ENCODE results near the gene ITCH.
"Not testable (repeated sequence)": the region's sequence is repeated elsewhere in the genome, so short reads cannot be mapped to it uniquely, and the experiment has no call there.

The ITCH gene

DNA sequence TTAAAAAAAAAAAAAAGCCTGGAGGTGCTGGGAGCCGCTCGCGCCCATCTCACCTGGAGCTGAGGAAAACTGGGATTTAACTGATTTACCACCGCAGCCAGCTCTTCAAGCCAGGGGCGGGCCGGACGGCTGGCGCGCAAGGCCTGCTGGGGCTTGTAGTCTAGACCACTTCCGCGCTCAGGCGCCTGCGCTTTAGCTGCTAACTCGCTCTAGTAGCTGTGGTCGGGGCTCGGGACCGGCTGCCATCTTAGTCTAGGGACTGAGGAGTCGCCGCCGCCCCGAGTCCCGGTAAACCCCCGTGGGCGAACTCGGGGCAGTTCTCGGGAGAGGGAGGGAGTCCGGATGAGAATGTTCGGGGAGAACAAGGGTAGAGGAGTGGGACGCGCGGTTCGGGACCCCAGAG lies at the start of gene ITCH:
Gene ITCH, plus strand, starts transcription at position 212 of the 403 bp plus-strand sequence. CDS start 30,539 bp downstream, outside the sequence.
- Histone ChIP-seq H3K4me1 (ENCODE audit: control insufficient read depth, insufficient read depth, low read length) (peaks cover 4% of the 10 kb centered on the region), H3K4me3 (ENCODE audit: low read length) (peak within 1 kb of the TSS; percentile 62), H3K9me3 (ENCODE audit: control insufficient read depth, insufficient read depth, low read length) (no peaks in the 10 kb centered on the region), H3K27ac (ENCODE audit: low read length) (no peak within 1 kb of the TSS), H3K27me3 (ENCODE audit: control insufficient read depth, insufficient read depth, low read length) (no peaks in the 10 kb centered on the region), H3K36me3 (ENCODE audit: control insufficient read depth, insufficient read depth, low read length) (no peaks in the 10 kb centered on the region; the same call in 1 of the 2 replicates)
- WGBS (ENCODE audit: insufficient coverage, insufficient read length): no CpG with 5 or more reads among the region's 32 CpGs
- DNase-seq (ENCODE audit: low read depth, low spot score): peak; percentile 90

DNA sequence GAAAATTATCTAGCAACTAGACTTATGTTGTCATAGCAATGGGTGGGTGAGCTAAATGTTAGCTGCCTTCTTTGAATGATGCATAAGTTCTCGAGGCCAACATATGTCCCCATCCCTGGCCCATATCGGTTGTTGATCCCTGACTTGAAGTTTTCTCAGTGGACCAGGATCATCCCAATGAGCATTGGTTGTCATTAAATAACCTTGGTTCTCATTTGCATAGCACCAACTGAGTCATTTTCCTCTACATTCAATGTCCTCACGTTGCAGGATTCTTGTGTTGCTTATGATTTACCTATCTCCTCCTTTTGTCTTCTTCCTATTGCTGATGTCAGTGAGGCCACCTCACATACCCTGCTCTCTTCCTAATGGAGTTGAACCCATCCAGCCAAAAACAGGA lies 47.8 kb upstream of the ITCH start:
- Histone ChIP-seq H3K27ac (ENCODE audit: low read length) (no peak overlapping the region), H3K9me3 (ENCODE audit: control insufficient read depth, insufficient read depth, low read length) (no peaks in the 10 kb centered on the region), H3K27me3 (ENCODE audit: control insufficient read depth, insufficient read depth, low read length) (peaks cover 3% of the 10 kb centered on the region; the same call in 1 of the 2 replicates), H3K36me3 (ENCODE audit: control insufficient read depth, insufficient read depth, low read length) (no peaks in the 10 kb centered on the region), H3K4me1 (ENCODE audit: control insufficient read depth, insufficient read depth, low read length) (peaks cover 2% of the 10 kb centered on the region; the same call in 1 of the 2 replicates), H3K4me3 (ENCODE audit: low read length) (no peak overlapping the region)
- no peak for DNase-seq (ENCODE audit: low read depth, low spot score)
- WGBS (ENCODE audit: insufficient coverage, insufficient read length): no CpG with 5 or more reads among the region's 3 CpGs

DNA sequence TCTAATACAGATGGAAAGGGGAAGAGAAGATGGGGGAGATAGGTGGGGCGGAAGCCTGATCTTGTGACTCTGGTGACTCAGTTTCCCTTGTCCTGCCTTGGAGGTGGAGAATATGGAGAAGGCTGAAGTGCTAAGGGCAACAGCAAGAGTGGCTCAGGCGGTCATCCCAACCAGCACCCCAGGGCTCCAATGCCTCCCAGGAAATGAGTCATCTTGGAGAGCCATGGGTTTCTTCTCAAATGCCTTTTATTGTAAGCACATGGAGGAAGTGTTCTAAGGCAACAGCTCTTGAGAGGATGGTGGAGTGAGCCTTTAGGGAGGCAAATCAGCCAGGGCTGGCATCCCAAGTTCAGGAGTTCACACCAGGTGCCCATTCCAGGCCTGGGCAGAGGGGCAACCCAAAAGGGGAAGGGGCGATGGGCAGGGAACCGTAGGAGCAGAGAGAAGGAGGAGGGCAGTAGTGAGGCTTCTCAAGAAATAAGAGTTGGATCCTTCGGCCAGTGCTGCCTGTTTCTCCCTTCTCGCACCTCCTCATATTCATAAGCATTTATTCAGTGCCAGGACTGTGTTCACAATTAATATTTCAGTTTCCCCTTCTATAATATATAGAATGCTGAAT lies 46.8 kb upstream of the ITCH start:
- DNase-seq (ENCODE audit: low read depth, low spot score): no peak
- no peak overlapping the region for H3K4me3 ChIP-seq (ENCODE audit: low read length)
- peaks cover 2% of the 10 kb centered on the region; the same call in 1 of the 2 replicates for H3K4me1 ChIP-seq (ENCODE audit: control insufficient read depth, insufficient read depth, low read length)
- no peak overlapping the region for H3K27ac ChIP-seq (ENCODE audit: low read length)
- H3K27me3 ChIP-seq (ENCODE audit: control insufficient read depth, insufficient read depth, low read length): peaks cover 3% of the 10 kb centered on the region; the same call in 1 of the 2 replicates
- no CpG with 5 or more reads among the region's 6 CpGs for WGBS (ENCODE audit: insufficient coverage, insufficient read length)
- no peaks in the 10 kb centered on the region for H3K36me3 ChIP-seq (ENCODE audit: control insufficient read depth, insufficient read depth, low read length)
- H3K9me3 ChIP-seq (ENCODE audit: control insufficient read depth, insufficient read depth, low read length): no peaks in the 10 kb centered on the region

DNA sequence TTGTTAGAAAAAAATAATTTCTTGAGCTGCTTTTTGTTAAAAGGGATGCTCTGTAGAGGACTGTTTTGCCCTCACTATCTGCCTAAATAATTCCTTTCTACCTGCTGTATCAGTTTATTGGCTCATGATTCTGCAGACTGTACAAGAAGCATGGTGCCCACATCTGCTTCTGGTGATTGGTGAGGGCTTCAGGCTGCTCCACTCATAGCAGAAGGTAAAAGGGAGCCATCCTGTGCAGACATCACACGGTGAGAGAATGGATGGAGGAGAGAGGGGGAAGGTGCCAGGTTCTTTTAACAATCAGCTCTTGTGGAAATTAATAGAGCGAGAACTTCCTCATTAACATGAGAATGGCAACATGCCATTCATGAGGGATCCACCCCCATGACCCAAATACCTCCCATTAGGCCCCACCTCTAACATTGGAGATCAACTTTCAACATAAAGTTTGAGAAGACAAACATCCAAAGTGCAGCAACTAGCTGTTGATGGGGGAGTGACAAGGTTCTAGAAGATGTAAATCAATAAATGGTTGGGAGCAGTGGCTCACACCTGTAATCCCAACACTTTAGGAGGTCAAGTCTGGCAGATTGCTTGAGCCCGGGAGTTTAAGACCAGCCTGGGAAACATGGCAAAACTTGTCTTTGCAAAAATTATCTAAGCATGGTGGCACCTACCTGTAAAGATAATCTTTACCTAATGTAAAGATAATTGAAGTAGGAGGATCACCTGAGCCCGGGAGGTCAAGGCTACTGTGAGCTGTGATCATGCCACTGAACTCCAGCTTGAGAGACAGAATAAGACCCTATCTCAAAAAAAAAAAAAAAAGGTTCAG lies 44.2 kb upstream of the ITCH start:
- Histone ChIP-seq H3K27me3 (ENCODE audit: control insufficient read depth, insufficient read depth, low read length) (no peaks in the 10 kb centered on the region), H3K4me3 (ENCODE audit: low read length) (no peak overlapping the region), H3K27ac (ENCODE audit: low read length) (no peak overlapping the region), H3K4me1 (ENCODE audit: control insufficient read depth, insufficient read depth, low read length) (peaks cover 2% of the 10 kb centered on the region; the same call in 1 of the 2 replicates), H3K9me3 (ENCODE audit: control insufficient read depth, insufficient read depth, low read length) (no peaks in the 10 kb centered on the region), H3K36me3 (ENCODE audit: control insufficient read depth, insufficient read depth, low read length) (no peaks in the 10 kb centered on the region)
- WGBS (ENCODE audit: insufficient coverage, insufficient read length): no CpG with 5 or more reads among the region's 4 CpGs
- DNase-seq (ENCODE audit: low read depth, low spot score): no peak

DNA sequence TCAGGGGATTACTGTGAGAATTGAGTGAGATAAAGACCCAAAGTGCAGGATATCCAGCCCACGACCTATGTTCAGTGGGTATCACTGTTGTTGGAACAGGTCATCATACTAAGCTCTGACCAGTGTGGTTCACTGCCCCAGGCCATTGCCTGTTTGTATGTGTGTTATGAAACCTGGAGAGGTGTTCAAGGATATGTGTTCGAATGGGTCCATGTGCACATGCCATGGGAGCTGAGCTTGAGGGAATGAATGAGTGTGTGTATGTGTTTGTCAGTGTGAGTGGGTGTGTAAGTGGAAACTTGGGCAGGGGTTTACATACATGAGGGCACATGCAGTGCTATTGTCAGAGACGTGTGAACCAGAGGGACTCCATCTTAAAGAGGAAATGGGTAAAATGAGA lies 42.2 kb upstream of the ITCH start:
- Histone ChIP-seq H3K27ac (ENCODE audit: low read length) (no peak overlapping the region), H3K9me3 (ENCODE audit: control insufficient read depth, insufficient read depth, low read length) (no peaks in the 10 kb centered on the region), H3K27me3 (ENCODE audit: control insufficient read depth, insufficient read depth, low read length) (no peaks in the 10 kb centered on the region), H3K4me1 (ENCODE audit: control insufficient read depth, insufficient read depth, low read length) (peaks cover 2% of the 10 kb centered on the region; the same call in 1 of the 2 replicates), H3K36me3 (ENCODE audit: control insufficient read depth, insufficient read depth, low read length) (no peaks in the 10 kb centered on the region), H3K4me3 (ENCODE audit: low read length) (no peak overlapping the region)
- no peak for DNase-seq (ENCODE audit: low read depth, low spot score)
- no CpG with 5 or more reads among the region's 3 CpGs for WGBS (ENCODE audit: insufficient coverage, insufficient read length)

DNA sequence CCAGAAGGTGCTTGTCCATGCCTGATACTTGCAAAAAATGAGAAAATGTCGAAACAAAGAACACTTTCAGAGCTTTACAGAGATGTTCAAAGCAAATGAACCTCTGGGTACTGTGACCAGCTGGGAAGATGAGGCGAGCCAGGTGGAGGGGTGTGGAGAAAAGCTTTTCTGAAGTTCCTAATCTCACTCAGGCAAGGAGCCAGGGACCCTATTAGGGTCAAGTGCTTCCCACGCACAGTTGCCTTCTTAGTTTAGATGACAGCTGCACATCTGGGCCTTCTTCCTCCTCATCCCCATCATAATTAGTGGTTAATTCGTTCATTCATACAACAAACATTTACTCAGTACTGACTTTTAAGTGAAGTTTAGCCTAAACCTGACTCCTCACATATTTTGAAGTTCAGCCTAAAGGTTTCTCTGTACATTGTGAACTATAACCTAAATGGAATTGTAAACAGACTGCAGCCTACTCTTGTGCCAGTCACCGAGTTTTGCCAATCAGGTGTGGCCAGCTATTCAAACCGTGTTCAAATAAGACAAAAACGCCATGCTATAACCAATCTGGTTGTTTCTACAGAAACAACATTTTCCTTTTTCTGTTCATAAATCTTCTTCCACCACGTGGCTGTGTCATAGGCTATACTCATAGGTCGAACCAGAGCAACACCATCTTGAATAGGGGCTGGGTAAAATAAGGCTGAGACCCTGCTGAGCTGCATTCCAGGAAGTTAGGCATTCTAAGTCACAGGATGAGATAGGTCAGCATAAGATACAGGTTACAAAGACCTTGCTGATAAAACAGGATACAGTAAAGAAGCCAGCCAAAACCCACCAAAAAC lies 40.6 kb upstream of the ITCH start:
- no peaks in the 10 kb centered on the region for H3K36me3 ChIP-seq (ENCODE audit: control insufficient read depth, insufficient read depth, low read length)
- no peaks in the 10 kb centered on the region for H3K9me3 ChIP-seq (ENCODE audit: control insufficient read depth, insufficient read depth, low read length)
- no peak for DNase-seq (ENCODE audit: low read depth, low spot score)
- peaks cover 2% of the 10 kb centered on the region; the same call in 1 of the 2 replicates for H3K4me1 ChIP-seq (ENCODE audit: control insufficient read depth, insufficient read depth, low read length)
- no peak overlapping the region for H3K27ac ChIP-seq (ENCODE audit: low read length)
- no peak overlapping the region for H3K4me3 ChIP-seq (ENCODE audit: low read length)
- no CpG with 5 or more reads among the region's 9 CpGs for WGBS (ENCODE audit: insufficient coverage, insufficient read length)
- no peaks in the 10 kb centered on the region for H3K27me3 ChIP-seq (ENCODE audit: control insufficient read depth, insufficient read depth, low read length)

DNA sequence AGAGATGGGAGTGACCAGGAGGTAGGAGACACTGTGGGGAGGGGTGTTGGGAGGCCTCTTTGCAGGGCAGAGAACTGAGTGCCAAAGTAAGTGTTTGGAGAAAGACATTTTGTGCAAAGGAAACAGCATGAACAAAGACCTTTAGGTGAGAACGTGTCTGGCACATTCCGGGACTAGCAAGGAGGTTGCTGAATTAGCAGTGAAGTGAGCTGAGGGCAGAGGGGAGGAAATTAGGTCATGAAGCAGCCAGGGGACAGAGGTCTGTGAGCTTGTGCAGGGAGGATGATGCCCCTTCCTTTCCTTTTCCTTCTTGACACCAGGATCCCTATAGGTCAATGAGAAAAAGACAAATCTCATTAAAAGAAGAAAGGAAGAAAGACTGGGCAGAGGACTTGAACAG lies 38.5 kb upstream of the ITCH start:
- Histone ChIP-seq H3K27ac (ENCODE audit: low read length) (no peak overlapping the region), H3K4me1 (ENCODE audit: control insufficient read depth, insufficient read depth, low read length) (no peaks in the 10 kb centered on the region), H3K36me3 (ENCODE audit: control insufficient read depth, insufficient read depth, low read length) (no peaks in the 10 kb centered on the region), H3K27me3 (ENCODE audit: control insufficient read depth, insufficient read depth, low read length) (no peaks in the 10 kb centered on the region), H3K9me3 (ENCODE audit: control insufficient read depth, insufficient read depth, low read length) (no peaks in the 10 kb centered on the region), H3K4me3 (ENCODE audit: low read length) (no peak overlapping the region)
- DNase-seq (ENCODE audit: low read depth, low spot score): no peak
- no CpG with 5 or more reads among the region's 2 CpGs for WGBS (ENCODE audit: insufficient coverage, insufficient read length)

DNA sequence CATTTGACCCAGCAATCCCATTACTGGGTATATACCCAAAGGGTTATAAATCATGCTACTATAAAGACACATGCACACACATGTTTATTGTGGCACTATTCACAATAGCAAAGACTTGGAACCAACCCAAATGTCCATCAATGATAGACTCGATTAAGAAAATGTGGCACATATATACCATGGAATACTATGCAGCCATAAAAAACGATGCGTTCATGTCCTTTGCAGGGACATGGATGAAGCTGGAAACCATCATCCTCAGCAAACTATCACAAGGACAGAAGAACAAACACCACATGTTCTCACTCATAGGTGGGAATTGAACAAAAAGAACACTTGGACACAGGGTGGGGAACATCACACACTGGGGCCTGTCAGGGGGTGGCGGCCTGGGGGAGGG lies 34.9 kb upstream of the ITCH start:
- not testable (repeated sequence) for H3K4me3 ChIP-seq (ENCODE audit: low read length); H3K36me3 ChIP-seq (ENCODE audit: control insufficient read depth, insufficient read depth, low read length); H3K27me3 ChIP-seq (ENCODE audit: control insufficient read depth, insufficient read depth, low read length); H3K4me1 ChIP-seq (ENCODE audit: control insufficient read depth, insufficient read depth, low read length); H3K27ac ChIP-seq (ENCODE audit: low read length); DNase-seq (ENCODE audit: low read depth, low spot score); H3K9me3 ChIP-seq (ENCODE audit: control insufficient read depth, insufficient read depth, low read length)
- WGBS (ENCODE audit: insufficient coverage, insufficient read length): no CpG with 5 or more reads among the region's 4 CpGs

DNA sequence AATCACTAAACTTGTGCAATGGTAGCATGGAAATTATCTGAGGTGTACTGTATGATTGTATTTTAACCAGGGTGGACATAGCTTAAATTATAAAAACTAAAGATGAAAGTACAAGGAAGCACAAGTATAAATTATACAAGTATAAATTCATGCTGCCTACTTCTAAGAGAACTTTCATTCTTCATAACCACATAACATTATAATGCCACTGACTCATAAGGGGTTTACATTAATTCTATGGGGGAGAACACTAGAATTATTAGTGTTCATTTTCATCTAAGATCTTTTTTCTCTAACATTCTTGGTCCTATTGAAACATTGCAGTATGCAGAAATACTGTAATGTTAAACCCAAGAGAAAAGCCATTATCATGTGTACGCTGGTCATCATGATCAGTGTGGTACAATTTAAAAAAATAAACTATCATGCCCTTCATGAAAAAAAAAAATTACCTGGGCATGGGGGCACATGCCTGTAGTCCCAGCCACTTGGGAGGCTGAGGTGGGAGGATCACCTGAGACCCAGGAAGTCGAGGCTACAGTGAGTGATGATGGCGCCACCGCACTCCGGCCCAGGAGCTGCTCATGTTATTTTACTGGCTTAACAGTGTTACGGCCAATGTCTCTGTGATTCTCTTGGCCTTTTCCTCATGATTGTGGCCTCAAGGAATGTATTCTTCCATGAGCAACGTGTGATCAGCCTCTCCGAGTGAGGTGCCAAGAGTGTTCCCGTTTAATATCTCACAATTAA lies 34.0 kb upstream of the ITCH start:
- Histone ChIP-seq H3K27ac (ENCODE audit: low read length) (no peak overlapping the region), H3K27me3 (ENCODE audit: control insufficient read depth, insufficient read depth, low read length) (no peaks in the 10 kb centered on the region), H3K4me1 (ENCODE audit: control insufficient read depth, insufficient read depth, low read length) (no peaks in the 10 kb centered on the region), H3K9me3 (ENCODE audit: control insufficient read depth, insufficient read depth, low read length) (no peaks in the 10 kb centered on the region), H3K4me3 (ENCODE audit: low read length) (no peak overlapping the region), H3K36me3 (ENCODE audit: control insufficient read depth, insufficient read depth, low read length) (no peaks in the 10 kb centered on the region)
- no peak for DNase-seq (ENCODE audit: low read depth, low spot score)
- no CpG with 5 or more reads among the region's 9 CpGs for WGBS (ENCODE audit: insufficient coverage, insufficient read length)

All from iPS DF 6.9 (cell line).